Measurements from ENCODE around the gene ADAM22. TPM values are rescaled to one million over a fixed set of nuclear protein-coding genes. Genes with fewer than 3 reads are reported as not detected.

The ADAM22 gene
- total and polyA plus RNA-seq, 2 experiments from 2014 or later, result 2.7 to 18.7 TPM

- peaks cover 3% of the 10 kb centered on the region; the same call in 1 of the 3 replicates for H3K4me1 Mint-ChIP-seq
- DNase-seq (ENCODE audit: low spot score), result no peak
- Histone ChIP-seq H3K4me3 (no peak overlapping the region), H3K4me1 (ENCODE audit: insufficient read depth) (no peaks in the 10 kb centered on the region), H3K27me3 (ENCODE audit: insufficient read depth) (no peaks in the 10 kb centered on the region), H3K9me2 (ENCODE audit: insufficient read depth) (no peaks in the 10 kb centered on the region), H4K20me1 (replicated peaks; ENCODE audit: insufficient read depth) (no peaks in the 10 kb centered on the region), H3K79me2 (replicated peaks; ENCODE audit: insufficient read depth) (no peaks in the 10 kb centered on the region), H2AFZ (no peak overlapping the region), H3F3A (replicated peaks; ENCODE audit: low read depth) (no peaks in the 10 kb centered on the region), H3K27ac (ENCODE audit: low read depth) (no peak overlapping the region), H3K36me3 (ENCODE audit: insufficient read depth) (no peaks in the 10 kb centered on the region), H3K4me2 (no peak overlapping the region)
- no peaks in the 10 kb centered on the region for H3K27me3 Mint-ChIP-seq (ENCODE audit: insufficient read depth, low read depth, poor library complexity)
- no peak overlapping the region for H3K27ac Mint-ChIP-seq
- H3K36me3 Mint-ChIP-seq (ENCODE audit: low read depth), result peaks cover 4% of the 10 kb centered on the region; the same call in 1 of the 3 replicates
- no peak for TF ChIP-seq ZNF462 (CRISPR knock-in tag; IDR thresholded peaks at IDR 0.05)
- no peak for TF ChIP-seq REST (IDR thresholded peaks at IDR 0.05; ENCODE audit: unreplicated experiment)
- no peak for ATAC-seq
- no peaks in the 10 kb centered on the region for H3K9me3 Mint-ChIP-seq
- H3K4me3 Mint-ChIP-seq, result no peak overlapping the region
Observed at GRCh38 chr7:88191911-88192310, 257.9 kb downstream of the ADAM22 start.

Measured in GM23338 (cell line).